ENCODE results near the gene PHEX. TPM values are rescaled to one million over a fixed set of nuclear protein-coding genes. Genes with fewer than 3 reads are reported as not detected.

PHEX gene
- polyA plus RNA-seq, 1 donor from 2014 or later = 0.59 TPM

DNA sequence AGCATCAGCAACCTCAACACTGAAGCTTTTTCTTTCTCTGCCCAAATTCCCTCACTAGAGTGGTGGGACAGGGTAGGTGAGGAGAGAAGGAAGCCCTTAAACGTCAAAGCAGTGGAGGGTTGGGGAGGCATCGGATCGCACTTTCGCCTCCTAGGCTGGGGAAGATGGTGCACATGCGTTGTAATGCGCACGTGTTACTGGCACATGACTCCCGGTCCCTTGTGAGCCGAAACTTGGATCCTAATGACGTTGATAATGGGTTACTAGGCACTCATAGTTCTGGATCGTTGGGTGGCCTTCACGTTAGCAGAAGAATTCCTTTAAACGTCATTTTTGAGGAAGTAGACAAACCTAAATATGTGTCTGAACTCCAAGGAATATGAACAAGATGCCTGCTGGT lies 240.5 kb downstream of the PHEX start, which contains the start of gene CBLL2:
TSS of gene CBLL2 (plus strand) at position 301 of the 400 bp plus-strand sequence. CDS start at position 380, 79 bp downstream.
- TF ChIP-seq, protein P1, sequence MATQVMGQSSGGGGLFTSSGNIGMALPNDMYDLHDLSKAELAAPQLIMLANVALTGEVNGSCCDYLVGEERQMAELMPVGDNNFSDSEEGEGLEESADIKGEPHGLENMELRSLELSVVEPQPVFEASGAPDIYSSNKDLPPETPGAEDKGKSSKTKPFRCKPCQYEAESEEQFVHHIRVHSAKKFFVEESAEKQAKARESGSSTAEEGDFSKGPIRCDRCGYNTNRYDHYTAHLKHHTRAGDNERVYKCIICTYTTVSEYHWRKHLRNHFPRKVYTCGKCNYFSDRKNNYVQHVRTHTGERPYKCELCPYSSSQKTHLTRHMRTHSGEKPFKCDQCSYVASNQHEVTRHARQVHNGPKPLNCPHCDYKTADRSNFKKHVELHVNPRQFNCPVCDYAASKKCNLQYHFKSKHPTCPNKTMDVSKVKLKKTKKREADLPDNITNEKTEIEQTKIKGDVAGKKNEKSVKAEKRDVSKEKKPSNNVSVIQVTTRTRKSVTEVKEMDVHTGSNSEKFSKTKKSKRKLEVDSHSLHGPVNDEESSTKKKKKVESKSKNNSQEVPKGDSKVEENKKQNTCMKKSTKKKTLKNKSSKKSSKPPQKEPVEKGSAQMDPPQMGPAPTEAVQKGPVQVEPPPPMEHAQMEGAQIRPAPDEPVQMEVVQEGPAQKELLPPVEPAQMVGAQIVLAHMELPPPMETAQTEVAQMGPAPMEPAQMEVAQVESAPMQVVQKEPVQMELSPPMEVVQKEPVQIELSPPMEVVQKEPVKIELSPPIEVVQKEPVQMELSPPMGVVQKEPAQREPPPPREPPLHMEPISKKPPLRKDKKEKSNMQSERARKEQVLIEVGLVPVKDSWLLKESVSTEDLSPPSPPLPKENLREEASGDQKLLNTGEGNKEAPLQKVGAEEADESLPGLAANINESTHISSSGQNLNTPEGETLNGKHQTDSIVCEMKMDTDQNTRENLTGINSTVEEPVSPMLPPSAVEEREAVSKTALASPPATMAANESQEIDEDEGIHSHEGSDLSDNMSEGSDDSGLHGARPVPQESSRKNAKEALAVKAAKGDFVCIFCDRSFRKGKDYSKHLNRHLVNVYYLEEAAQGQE (IDR thresholded peaks at IDR 0.05; ENCODE audit: borderline replicate concordance) = no peak
- TF ChIP-seq EZH2 (IDR thresholded peaks at IDR 0.05; ENCODE audit: borderline replicate concordance, insufficient read depth, low read length, poor library complexity, severe bottlenecking) (no peak), TAF1 (IDR thresholded peaks at IDR 0.05; ENCODE audit: low read depth) (no peak), EP300 (conservative IDR thresholded peaks at IDR 0.05; ENCODE audit: poor library complexity, severe bottlenecking) (no peak), MXI1 (conservative IDR thresholded peaks at IDR 0.05; ENCODE audit: poor library complexity, severe bottlenecking) (no peak), CTCF (IDR thresholded peaks at IDR 0.05; ENCODE audit: poor library complexity, severe bottlenecking) (no peak), RAD21 (conservative IDR thresholded peaks at IDR 0.05) (no peak), SMC3 (conservative IDR thresholded peaks at IDR 0.05; ENCODE audit: poor library complexity) (no peak), POLR2AphosphoS5 (IDR thresholded peaks at IDR 0.05) (no peak)

DNA sequence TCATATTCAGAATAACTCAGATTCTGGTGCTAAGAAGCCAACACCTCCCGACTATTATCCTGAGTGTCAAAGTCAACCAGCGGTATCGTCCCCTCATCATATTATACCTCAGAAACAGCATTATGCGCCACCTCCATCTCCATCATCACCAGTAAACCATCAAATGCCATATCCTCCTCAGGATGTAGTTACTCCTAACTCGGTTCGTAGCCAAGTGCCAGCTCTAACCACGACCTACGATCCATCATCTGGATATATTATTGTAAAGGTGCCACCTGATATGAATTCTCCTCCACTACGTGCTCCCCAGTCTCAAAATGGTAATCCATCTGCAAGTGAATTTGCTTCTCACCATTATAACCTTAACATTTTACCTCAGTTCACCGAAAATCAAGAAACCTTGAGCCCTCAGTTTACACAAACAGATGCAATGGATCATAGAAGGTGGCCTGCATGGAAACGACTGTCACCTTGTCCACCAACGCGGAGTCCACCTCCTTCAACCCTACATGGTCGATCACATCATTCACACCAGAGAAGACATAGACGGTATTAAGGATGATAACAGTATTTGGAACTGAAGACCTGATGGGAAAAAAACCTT lies 241.7 kb downstream of the PHEX start:
- Histone ChIP-seq H3K9ac (ENCODE audit: low read length) (no peak overlapping the region), H3K27me3 (ENCODE audit: insufficient read depth, low read depth, low read length) (no peaks in the 10 kb centered on the region), H2AFZ (ENCODE audit: low read depth, low read length) (no peak overlapping the region), H3K79me2 (replicated peaks; ENCODE audit: insufficient read depth, low read length) (no peaks in the 10 kb centered on the region), H3K9me3 (ENCODE audit: low read length) (no peaks in the 10 kb centered on the region), H3F3A (ENCODE audit: insufficient read depth, low read length, poor library complexity, severe bottlenecking) (no peaks in the 10 kb centered on the region), H3K9me2 (ENCODE audit: insufficient read depth, low read length) (no peaks in the 10 kb centered on the region), H3K4me2 (ENCODE audit: low read length) (no peak overlapping the region), H3K27ac (ENCODE audit: low read length) (no peak overlapping the region), H3K36me3 (ENCODE audit: insufficient read depth, low read length) (no peaks in the 10 kb centered on the region), H4K20me1 (ENCODE audit: insufficient read depth) (no peaks in the 10 kb centered on the region), H3K4me3 (ENCODE audit: low read length) (no peak overlapping the region)
- no peak for TF ChIP-seq MXI1 (conservative IDR thresholded peaks at IDR 0.05; ENCODE audit: poor library complexity, severe bottlenecking)
- no peak for TF ChIP-seq TAF1 (IDR thresholded peaks at IDR 0.05; ENCODE audit: low read depth)
- TF ChIP-seq RAD21 (conservative IDR thresholded peaks at IDR 0.05) = no peak

More for the DNA sequence above, 240.5 kb downstream of the PHEX start, which contains the start of gene CBLL2:
- H3F3A ChIP-seq (ENCODE audit: insufficient read depth, low read length, poor library complexity, severe bottlenecking) = no peaks in the 10 kb centered on the region
- H3K9me2 ChIP-seq (ENCODE audit: insufficient read depth, low read length) = no peaks in the 10 kb centered on the region
- no peak within 1 kb of the TSS for H3K4me2 ChIP-seq (ENCODE audit: low read length)
- no peaks in the 10 kb centered on the region for H4K20me1 ChIP-seq (ENCODE audit: insufficient read depth)
- no peak within 1 kb of the TSS for H3K9ac ChIP-seq (ENCODE audit: low read length)
- no peaks in the 10 kb centered on the region for H3K27me3 ChIP-seq (ENCODE audit: insufficient read depth, low read depth, low read length)
- H3K4me3 ChIP-seq (ENCODE audit: low read length) = no peak within 1 kb of the TSS
- no peaks in the 10 kb centered on the region for H3K9me3 ChIP-seq (ENCODE audit: low read length)
- no peak within 1 kb of the TSS for H2AFZ ChIP-seq (ENCODE audit: low read depth, low read length)
- H3K36me3 ChIP-seq (ENCODE audit: insufficient read depth, low read length) = no peaks in the 10 kb centered on the region
- no peak within 1 kb of the TSS for H3K27ac ChIP-seq (ENCODE audit: low read length)
- H3K79me2 ChIP-seq (replicated peaks; ENCODE audit: insufficient read depth, low read length) = no peaks in the 10 kb centered on the region
